CD14-positive monocyte (primary cell): Measurements from ENCODE around the gene ATP2C2. TPM values are rescaled to one million over a fixed set of nuclear protein-coding genes. Genes with fewer than 3 reads are reported as not detected.

ENCODE experiments used
- DNase-seq, 3 donors: peaks; one replicate each; pipeline ENCODE4 v3.0.0-alpha.2; 2011 to 2022
- H2AFZ ChIP-seq: 2 replicates; pipeline ENCODE4 v1.6.0; 2012; ENCODE audit warnings: mild to moderate bottlenecking, low read depth, low read length, inconsistent platforms; ENCODE audit not compliant: insufficient read depth, poor library complexity, severe bottlenecking
- H3K27ac ChIP-seq, 2 donors: 1 replicate in 1 of 2; 2 replicates in 1 of 2; pipeline ENCODE4 v1.5.1; 2012 to 2013; ENCODE audit warnings: low read length in 2 of 2, control low read depth in 1 of 2, inconsistent platforms in 1 of 2, low read depth in 1 of 2, mild to moderate bottlenecking in 1 of 2
- H3K27me3 ChIP-seq, 2 donors: one replicate each; pipeline versions ENCODE4 v1.6.0 to v1.6.1; 2011 to 2013; ENCODE audit warnings: low read length in 2 of 2; ENCODE audit not compliant: control insufficient read depth in 2 of 2, insufficient read depth in 2 of 2
- H3K36me3 ChIP-seq, 2 donors: replicated peaks in 1 of 2; 1 replicate in 1 of 2; 2 replicates in 1 of 2; pipeline versions ENCODE4 v1.5.1 to v1.6.1; 2012 to 2013; ENCODE audit warnings: low read length in 2 of 2, control low read depth in 1 of 2, inconsistent platforms in 1 of 2, mild to moderate bottlenecking in 1 of 2; ENCODE audit not compliant: insufficient read depth in 2 of 2, control insufficient read depth in 1 of 2
- H3K4me1 ChIP-seq, 2 donors: 1 replicate in 1 of 2; 2 replicates in 1 of 2; pipeline versions ENCODE4 v1.5.1 to v1.6.1; 2012 to 2013; ENCODE audit warnings: low read length in 2 of 2, control low read depth in 1 of 2, inconsistent platforms in 1 of 2, mild to moderate bottlenecking in 1 of 2, moderate library complexity in 1 of 2; ENCODE audit not compliant: insufficient read depth in 2 of 2, control insufficient read depth in 1 of 2
- H3K4me2 ChIP-seq: replicated peaks from 2 replicates; pipeline ENCODE3; 2012; ENCODE audit warnings: low read length, moderate library complexity, mild to moderate bottlenecking; ENCODE audit not compliant: poor library complexity, severe bottlenecking; ENCODE audit errors: extremely low read depth
- H3K4me3 ChIP-seq, 3 experiments: fragments of 200-600 bp in 1 of 3; sonication (generic) in 1 of 3; replicated peaks in 1 of 3; 1 replicate in 2 of 3; 2 replicates in 1 of 3; pipeline ENCODE4 v1.5.1; 2011 to 2013; ENCODE audit warnings: low read length in 3 of 3, mild to moderate bottlenecking in 3 of 3, control low read depth in 2 of 3, low read depth in 2 of 3, inconsistent platforms in 1 of 3, moderate library complexity in 1 of 3
- H3K79me2 ChIP-seq: 2 replicates; pipeline ENCODE4 v1.6.0; 2012; ENCODE audit warnings: mild to moderate bottlenecking, control low read depth, inconsistent platforms, low read length, moderate library complexity; ENCODE audit not compliant: insufficient read depth
- H3K9ac ChIP-seq: 2 replicates; pipeline ENCODE4 v1.6.0; 2017; ENCODE audit warnings: low read length, mild to moderate bottlenecking; ENCODE audit not compliant: insufficient read depth, poor library complexity, severe bottlenecking
- H3K9me3 ChIP-seq, 2 donors: replicated peaks in 1 of 2; 1 replicate in 1 of 2; 2 replicates in 1 of 2; pipeline versions ENCODE4 v1.5.1 to v1.6.1; 2012 to 2013; ENCODE audit warnings: low read length in 2 of 2, control low read depth in 1 of 2; ENCODE audit not compliant: control insufficient read depth in 1 of 2, insufficient read depth in 1 of 2
- H4K20me1 ChIP-seq: 2 replicates; pipeline ENCODE4 v1.6.0; 2012; ENCODE audit warnings: mild to moderate bottlenecking, low read length, control low read depth, moderate library complexity; ENCODE audit not compliant: insufficient read depth
- H3K27ac Mint-ChIP-seq, 7 donors: one replicate each; pipeline ENCODE4 v1.8.0; 2020; ENCODE audit warnings: mild to moderate bottlenecking in 7 of 7, mixed read lengths in 7 of 7, moderate library complexity in 6 of 7, inconsistent platforms in 2 of 7
- H3K27me3 Mint-ChIP-seq, 3 donors: one replicate each; pipeline ENCODE4 v1.8.0; 2021 to 2022; ENCODE audit warnings: low read depth in 3 of 3, mild to moderate bottlenecking in 3 of 3, mixed read lengths in 3 of 3, moderate library complexity in 3 of 3, inconsistent platforms in 1 of 3
- H3K36me3 Mint-ChIP-seq, 2 donors: one replicate each; pipeline ENCODE4 v1.8.0; 2020; ENCODE audit warnings: mixed read lengths in 2 of 2, inconsistent platforms in 1 of 2, mild to moderate bottlenecking in 1 of 2
- H3K4me1 Mint-ChIP-seq: one replicate; pipeline ENCODE4 v1.8.0; 2020; ENCODE audit warnings: mild to moderate bottlenecking, mixed read lengths
- H3K4me3 Mint-ChIP-seq, 2 donors: one replicate each; pipeline ENCODE4 v1.8.0; 2020; ENCODE audit warnings: mild to moderate bottlenecking in 2 of 2, mixed read lengths in 2 of 2, moderate library complexity in 1 of 2
- H3K9me3 Mint-ChIP-seq, 7 donors: one replicate each; pipeline ENCODE4 v1.8.0; 2020 to 2022; ENCODE audit warnings: mixed read lengths in 7 of 7, mild to moderate bottlenecking in 6 of 7, moderate library complexity in 6 of 7, inconsistent platforms in 2 of 7
- WGBS: methylation state at CpG from one replicate; pipeline ENCODE4 v1.1.5; 2013; ENCODE audit warnings: missing lambda C conversion rate; ENCODE audit not compliant: insufficient coverage; 5-methylcytosine and 5-hydroxymethylcytosine counted together
- intact Hi-C, 2 donors: fragments of 100-400 bp; cut with micrococcal nuclease; formaldehyde crosslinking; loops; one replicate each; pipeline versions ENCODE4 v1.15.0 to v1.15.1; 2023
- polyA plus RNA-seq, 3 donors: library from polyadenylated mRNA; depleted of rRNA in 1 of 3; unstranded in 2 of 3; stranded (reverse) in 1 of 3; fragments of 300-500 nt in 2 of 3; fragments of >200 nt in 1 of 3; fragmentation: Illumina TruSeq in 2 of 3; gene quantifications; 1 replicate in 2 of 3; 2 replicates in 1 of 3; pipeline ENCODE4 v1.2.3, GENCODE V29; 2012 to 2021
- TF ChIP-seq, protein P1 (sequence below): fragments of 200-600 bp; IDR thresholded peaks from one replicate; pipeline ENCODE4 v1.8.0; 2022; ENCODE audit warnings: antibody characterized with exemption, mild to moderate bottlenecking

The ATP2C2 gene
- polyA plus RNA-seq, 3 donors, result 0.05 TPM; not detected in 2

DNA sequence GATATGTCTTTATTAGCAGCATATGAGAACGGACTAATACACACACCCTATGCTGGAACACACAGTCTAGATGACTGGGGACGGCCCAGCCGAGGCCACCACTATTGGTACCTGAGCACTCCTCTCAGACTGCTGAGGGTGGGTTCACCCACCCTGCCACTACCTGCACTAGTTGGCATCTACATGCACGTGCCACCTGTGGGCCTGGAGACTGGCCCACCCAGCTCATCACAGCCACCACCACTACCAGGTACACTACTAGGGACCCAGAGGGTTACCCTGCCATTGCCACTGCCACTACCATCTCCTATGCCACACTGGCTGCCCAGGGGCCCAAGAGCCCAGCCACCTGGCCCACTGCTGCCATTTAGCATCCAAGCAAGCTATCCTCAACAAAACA is 103.6 kb downstream of the ATP2C2 start:
- Histone ChIP-seq H3K9me3 (peaks cover 18 to 22% of the 10 kb centered on the region in 2 donors), H3K27me3 (no peaks in the 10 kb centered on the region), H3K79me2 (no peaks in the 10 kb centered on the region), H2AFZ (no peak overlapping the region), H3K4me1 (no peaks in the 10 kb centered on the region), H3K4me3 (no peak overlapping the region), H3K9ac (no peak overlapping the region), H4K20me1 (no peaks in the 10 kb centered on the region), H3K27ac (no peak overlapping the region), H3K4me2 (no peak overlapping the region), H3K36me3 (peaks cover 0 to 7% of the 10 kb centered on the region in 2 donors)
- TF ChIP-seq, protein P1, sequence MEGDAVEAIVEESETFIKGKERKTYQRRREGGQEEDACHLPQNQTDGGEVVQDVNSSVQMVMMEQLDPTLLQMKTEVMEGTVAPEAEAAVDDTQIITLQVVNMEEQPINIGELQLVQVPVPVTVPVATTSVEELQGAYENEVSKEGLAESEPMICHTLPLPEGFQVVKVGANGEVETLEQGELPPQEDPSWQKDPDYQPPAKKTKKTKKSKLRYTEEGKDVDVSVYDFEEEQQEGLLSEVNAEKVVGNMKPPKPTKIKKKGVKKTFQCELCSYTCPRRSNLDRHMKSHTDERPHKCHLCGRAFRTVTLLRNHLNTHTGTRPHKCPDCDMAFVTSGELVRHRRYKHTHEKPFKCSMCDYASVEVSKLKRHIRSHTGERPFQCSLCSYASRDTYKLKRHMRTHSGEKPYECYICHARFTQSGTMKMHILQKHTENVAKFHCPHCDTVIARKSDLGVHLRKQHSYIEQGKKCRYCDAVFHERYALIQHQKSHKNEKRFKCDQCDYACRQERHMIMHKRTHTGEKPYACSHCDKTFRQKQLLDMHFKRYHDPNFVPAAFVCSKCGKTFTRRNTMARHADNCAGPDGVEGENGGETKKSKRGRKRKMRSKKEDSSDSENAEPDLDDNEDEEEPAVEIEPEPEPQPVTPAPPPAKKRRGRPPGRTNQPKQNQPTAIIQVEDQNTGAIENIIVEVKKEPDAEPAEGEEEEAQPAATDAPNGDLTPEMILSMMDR, result no peak
- H3K27ac Mint-ChIP-seq, result no peak overlapping the region
- H3K4me1 Mint-ChIP-seq, result no peaks in the 10 kb centered on the region
- WGBS, result 96% methylated on average over 4 of the region's 4 CpGs
- peaks cover 11 to 12% of the 10 kb centered on the region in 2 donors for H3K36me3 Mint-ChIP-seq
- intact Hi-C loops, result no loop called here
- no peak overlapping the region for H3K4me3 Mint-ChIP-seq
- peaks cover 21 to 35% (median 28%) of the 10 kb centered on the region in 7 donors for H3K9me3 Mint-ChIP-seq
- H3K27me3 Mint-ChIP-seq, result peaks cover 0 to 3% (median 2%) of the 10 kb centered on the region in 3 donors
- DNase-seq, result no peak

GRCh38 chr16:84475643-84476240 is 107.4 kb downstream of the ATP2C2 start:
- peaks cover 0 to 3% (median 2%) of the 10 kb centered on the region in 3 donors for H3K27me3 Mint-ChIP-seq
- no peaks in the 10 kb centered on the region for H4K20me1 ChIP-seq
- intact Hi-C loops, result no loop called here
- H3K4me3 ChIP-seq, result no peak overlapping the region
- TF ChIP-seq, protein P1, result no peak
- peaks cover 0 to 6% of the 10 kb centered on the region in 2 donors for H3K36me3 ChIP-seq
- H3K4me2 ChIP-seq, result no peak overlapping the region
- no peaks in the 10 kb centered on the region for H3K4me1 ChIP-seq
- DNase-seq, result no peak
- 94% methylated on average over 5 of the region's 8 CpGs for WGBS
- no peak overlapping the region for H3K4me3 Mint-ChIP-seq
- no peak overlapping the region for H2AFZ ChIP-seq
- no peaks in the 10 kb centered on the region for H3K79me2 ChIP-seq
- no peaks in the 10 kb centered on the region for H3K27me3 ChIP-seq
- H3K9me3 ChIP-seq, result peaks cover 9 to 17% of the 10 kb centered on the region in 2 donors
- no peak overlapping the region for H3K27ac ChIP-seq
- peaks cover 7 to 25% of the 10 kb centered on the region in 2 donors for H3K36me3 Mint-ChIP-seq
- no peaks in the 10 kb centered on the region for H3K4me1 Mint-ChIP-seq
- H3K27ac Mint-ChIP-seq, result no peak overlapping the region
- no peak overlapping the region for H3K9ac ChIP-seq
- peaks cover 12 to 26% (median 20%) of the 10 kb centered on the region in 7 donors for H3K9me3 Mint-ChIP-seq
